NT2/D1 (cell line): Measurements from ENCODE around the gene ALG14.

Experiments used
- DNase-seq: peaks from one replicate; pipeline ENCODE4 v3.0.0-alpha.2; 2011; ENCODE audit warnings: low read depth, low spot score
- H3K27me3 ChIP-seq: 2 replicates; pipeline ENCODE4 v1.6.0; 2011; ENCODE audit warnings: mild to moderate bottlenecking; ENCODE audit not compliant: insufficient read length, insufficient read depth
- H3K36me3 ChIP-seq: 2 replicates; pipeline ENCODE4 v1.6.1; 2011; ENCODE audit warnings: mild to moderate bottlenecking, low read length, mixed read lengths; ENCODE audit not compliant: insufficient read depth, insufficient read length
- H3K4me1 ChIP-seq: 2 replicates; pipeline ENCODE4 v1.5.1; 2011; ENCODE audit not compliant: insufficient read depth, insufficient read length
- H3K4me3 ChIP-seq: 2 replicates; pipeline ENCODE4 v1.5.1; 2011; ENCODE audit warnings: low read depth; ENCODE audit not compliant: insufficient read length
- H3K9ac ChIP-seq: 2 replicates; pipeline ENCODE4 v1.6.0; 2011; ENCODE audit warnings: low read depth; ENCODE audit not compliant: insufficient read length
- H3K9me3 ChIP-seq: 2 replicates; pipeline ENCODE4 v1.5.1; 2011; ENCODE audit warnings: mild to moderate bottlenecking, low read length; ENCODE audit not compliant: insufficient read depth
- SUZ12 ChIP-seq: IDR thresholded peaks from 2 replicates; pipeline ENCODE4 v1.6.1; 2011; ENCODE audit not compliant: insufficient read length, insufficient read depth; ENCODE audit errors: extremely low read depth
- YY1 ChIP-seq: IDR thresholded peaks from 2 replicates; pipeline ENCODE4 v1.6.1; 2011; ENCODE audit not compliant: insufficient read length, insufficient read depth
- ZNF274 ChIP-seq: IDR thresholded peaks from 2 replicates; pipeline ENCODE4 v1.6.1; 2011; ENCODE audit warnings: mild to moderate bottlenecking, low read depth, low read length

Gene ALG14

DNA sequence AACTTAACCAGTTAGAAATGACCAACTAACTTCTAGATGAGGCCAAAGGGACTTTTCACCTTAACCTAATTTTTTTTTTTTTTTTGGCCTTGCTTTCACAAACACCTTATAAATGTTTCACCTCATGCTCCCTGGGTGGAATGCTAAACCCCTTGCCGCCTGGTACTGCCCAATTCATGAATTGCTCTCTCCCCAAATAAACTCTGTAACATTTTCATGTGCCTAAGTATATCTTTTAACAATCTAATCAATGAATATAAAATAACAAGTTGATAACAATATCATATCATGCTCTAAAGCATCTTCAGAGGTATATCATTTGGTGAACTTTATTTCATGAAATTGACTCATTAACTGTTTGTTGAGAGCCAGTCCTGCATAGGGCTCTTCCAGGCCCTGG is 134.9 kb downstream of the ALG14 start:
- H3K9me3 ChIP-seq = no peaks in the 10 kb centered on the region
- TF ChIP-seq SUZ12 (no peak), ZNF274 (no peak), YY1 (no peak)
- H3K4me1 ChIP-seq = no peaks in the 10 kb centered on the region
- H3K9ac ChIP-seq = no peak overlapping the region
- no peaks in the 10 kb centered on the region for H3K36me3 ChIP-seq
- no peak overlapping the region for H3K4me3 ChIP-seq
- no peaks in the 10 kb centered on the region for H3K27me3 ChIP-seq
- DNase-seq = no peak

DNA sequence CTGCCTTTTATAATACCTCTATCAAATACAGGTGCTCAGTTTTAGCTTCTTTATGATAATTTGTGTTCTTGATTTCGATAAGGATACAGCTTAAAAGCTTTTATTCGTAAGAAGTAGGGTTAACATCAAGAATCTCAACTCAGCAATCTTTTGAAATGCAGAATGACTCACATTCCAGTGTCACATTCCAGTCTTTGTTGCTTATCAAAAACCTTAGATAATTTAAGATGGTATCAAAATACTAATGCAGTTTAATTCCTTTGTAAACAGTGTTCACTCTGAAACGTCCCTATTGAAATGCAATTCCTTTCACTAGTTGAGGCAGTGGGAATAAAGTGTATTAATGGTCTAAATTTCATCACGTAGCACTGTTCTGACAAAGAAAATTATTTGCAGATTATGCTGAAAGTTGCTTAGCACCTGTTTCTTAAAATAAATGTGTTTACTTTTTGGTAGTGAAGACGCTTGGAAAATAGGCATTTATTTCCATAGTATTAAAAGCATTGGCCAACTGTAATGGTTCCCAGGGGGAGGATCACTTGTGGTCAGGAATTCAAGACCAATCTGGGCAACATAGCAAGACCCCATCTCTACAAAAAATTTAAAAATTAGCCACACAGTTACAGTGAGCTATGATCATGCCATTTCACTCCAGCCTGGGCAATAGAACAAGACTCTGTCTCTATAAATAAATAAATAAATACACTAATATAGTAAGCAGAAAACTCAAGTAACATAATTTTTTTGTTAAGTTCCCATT is 135.7 kb downstream of the ALG14 start:
- Histone ChIP-seq H3K27me3 (no peaks in the 10 kb centered on the region), H3K9me3 (no peaks in the 10 kb centered on the region), H3K9ac (no peak overlapping the region), H3K4me1 (no peaks in the 10 kb centered on the region), H3K4me3 (no peak overlapping the region), H3K36me3 (no peaks in the 10 kb centered on the region)
- TF ChIP-seq YY1 = no peak
- no peak for TF ChIP-seq ZNF274
- TF ChIP-seq SUZ12 = no peak
- no peak for DNase-seq

DNA sequence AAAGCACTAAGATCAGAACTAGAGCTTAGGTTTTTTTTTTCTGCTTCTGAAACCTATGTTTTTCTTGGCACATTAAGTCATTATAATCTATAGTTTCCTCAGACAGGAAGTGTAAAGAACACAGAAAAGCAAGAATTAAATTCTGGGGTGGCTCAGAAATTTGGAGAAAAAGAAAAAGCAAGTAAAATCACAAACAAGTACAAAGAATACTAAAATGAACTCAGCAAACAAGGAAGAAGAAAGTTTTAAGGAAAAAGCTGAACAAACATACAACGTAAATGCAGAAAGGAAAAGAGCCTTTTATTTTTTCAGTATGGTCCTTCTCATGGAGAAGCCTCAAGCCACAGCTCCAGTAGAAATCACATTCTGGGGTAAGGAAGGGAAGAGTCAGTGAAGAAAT is 137.3 kb downstream of the ALG14 start:
- Histone ChIP-seq H3K4me3 (no peak overlapping the region), H3K27me3 (no peaks in the 10 kb centered on the region), H3K36me3 (no peaks in the 10 kb centered on the region), H3K4me1 (no peaks in the 10 kb centered on the region), H3K9me3 (no peaks in the 10 kb centered on the region), H3K9ac (no peak overlapping the region)
- no peak for DNase-seq
- no peak for TF ChIP-seq SUZ12
- TF ChIP-seq ZNF274 = no peak
- no peak for TF ChIP-seq YY1

DNA sequence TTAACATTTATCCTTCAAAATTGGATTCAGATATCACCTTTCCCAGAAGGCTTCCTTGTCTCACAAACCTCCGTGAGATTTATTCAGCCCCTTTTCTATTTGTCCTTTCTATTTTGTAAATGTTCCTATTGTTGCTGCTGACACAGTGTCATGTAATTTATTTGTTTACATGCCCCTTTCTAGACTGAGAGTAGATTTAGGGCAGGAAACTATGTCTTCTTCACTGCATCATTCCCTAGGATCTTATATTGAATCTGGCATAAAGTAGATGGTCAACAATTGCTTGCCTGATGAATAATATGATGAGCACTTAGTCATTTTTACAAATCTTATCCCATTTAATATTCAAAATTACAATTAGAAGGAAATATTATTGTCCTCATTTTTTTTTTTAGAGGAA is 137.7 kb downstream of the ALG14 start:
- H3K36me3 ChIP-seq = no peaks in the 10 kb centered on the region
- H3K9me3 ChIP-seq = no peaks in the 10 kb centered on the region
- H3K4me3 ChIP-seq = no peak overlapping the region
- H3K4me1 ChIP-seq = no peaks in the 10 kb centered on the region
- no peaks in the 10 kb centered on the region for H3K27me3 ChIP-seq
- DNase-seq = no peak
- TF ChIP-seq SUZ12 (no peak), YY1 (no peak), ZNF274 (no peak)
- H3K9ac ChIP-seq = no peak overlapping the region

DNA sequence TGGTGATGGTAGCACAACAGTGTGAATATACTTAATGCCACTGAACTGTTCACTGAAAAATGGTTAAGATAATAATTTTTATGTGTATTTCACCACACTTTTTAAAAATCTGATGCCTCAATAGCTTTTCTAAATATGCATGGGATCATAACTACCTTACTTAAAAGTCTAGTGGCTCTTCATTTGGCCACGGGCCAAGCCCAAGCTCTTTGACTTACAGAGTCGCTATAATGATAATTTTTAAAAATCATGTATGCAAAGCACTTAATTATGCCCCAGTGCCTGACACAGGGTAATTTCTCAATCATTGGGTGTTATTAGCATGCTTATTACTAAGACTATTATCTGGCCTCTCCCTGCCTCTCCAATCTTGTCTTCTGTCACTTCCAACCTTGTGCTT is 138.2 kb downstream of the ALG14 start:
- no peaks in the 10 kb centered on the region for H3K9me3 ChIP-seq
- TF ChIP-seq ZNF274 (no peak), YY1 (no peak), SUZ12 (no peak)

DNA sequence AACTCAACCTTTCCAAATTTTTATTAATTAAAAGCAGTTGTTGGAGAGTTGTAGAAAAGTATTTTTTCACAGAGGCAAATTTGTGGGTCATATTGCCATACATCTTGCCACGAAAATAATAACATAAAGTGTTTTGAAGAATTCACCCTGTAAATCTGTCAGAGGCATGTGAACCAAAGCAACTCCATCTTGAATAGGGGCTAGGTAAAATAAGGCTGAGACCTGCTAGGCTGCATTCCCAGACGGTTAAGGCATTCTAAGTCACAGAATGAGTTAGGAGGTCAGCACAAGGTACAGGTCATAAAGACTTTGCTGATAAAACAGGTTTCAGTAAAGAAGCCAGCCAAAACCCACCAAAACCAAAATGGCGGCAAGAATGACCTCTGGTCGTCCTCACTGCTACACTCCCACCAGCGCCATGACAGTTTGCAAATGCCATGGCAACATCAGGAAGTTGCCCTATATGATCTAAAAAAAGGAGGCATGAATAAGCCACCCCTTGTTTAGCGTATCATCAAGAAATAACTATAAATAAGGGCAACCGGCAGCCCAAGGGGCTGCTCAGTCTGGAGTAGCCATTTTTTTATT is 141.4 kb downstream of the ALG14 start:
- H3K36me3 ChIP-seq = no peaks in the 10 kb centered on the region

More for the DNA sequence above, 138.2 kb downstream of the ALG14 start:
- H3K4me3 ChIP-seq = no peak overlapping the region
- no peak for DNase-seq
- no peaks in the 10 kb centered on the region for H3K4me1 ChIP-seq
- no peaks in the 10 kb centered on the region for H3K36me3 ChIP-seq
- H3K27me3 ChIP-seq = no peaks in the 10 kb centered on the region
- no peak overlapping the region for H3K9ac ChIP-seq

More for the DNA sequence above, 141.4 kb downstream of the ALG14 start:
- TF ChIP-seq SUZ12 = no peak
- no peak for TF ChIP-seq ZNF274
- no peak for TF ChIP-seq YY1
- Histone ChIP-seq H3K4me3 (no peak overlapping the region), H3K9me3 (no peaks in the 10 kb centered on the region), H3K4me1 (no peaks in the 10 kb centered on the region), H3K9ac (no peak overlapping the region), H3K27me3 (no peaks in the 10 kb centered on the region)
- DNase-seq = no peak
